B cell (primary cell): ENCODE measurements around the gene ELMO1. TPM values are rescaled to one million over a fixed set of nuclear protein-coding genes. Genes with fewer than 3 reads are reported as not detected.

ENCODE experiments used
- ATAC-seq: fragments of 200-7000 bp; cut with Tn5 transposase; one replicate; pipeline ENCODE4 v1.10.0; 2021; ENCODE audit warnings: low read depth, mild to moderate bottlenecking, moderate number of reproducible peaks, moderate library complexity
- CTCF ChIA-PET: fragments of 350-600 bp; sonication (Branson Sonifier 250); formaldehyde crosslinking; loops from one replicate; lab custom pipeline; 2021; ENCODE audit warnings: antibody characterized with exemption, inconsistent platforms; lab: Charles Lee
- POLR2A ChIA-PET: fragments of 350-600 bp; sonication (Branson Sonifier 250); formaldehyde crosslinking; loops from one replicate; lab custom pipeline; 2021; ENCODE audit warnings: antibody characterized with exemption; lab: Charles Lee
- DNase-seq: peaks from one replicate; pipeline ENCODE4 v3.0.0; 2013
- H2AFZ ChIP-seq: 2 replicates; pipeline ENCODE4 v1.6.1; 2012; ENCODE audit warnings: mild to moderate bottlenecking, low read depth, low read length; ENCODE audit not compliant: insufficient read depth, poor library complexity, severe bottlenecking
- H3K27ac ChIP-seq, 2 donors: 1 replicate in 1 of 2; 2 replicates in 1 of 2; pipeline ENCODE4 v1.5.1; 2012 to 2013; ENCODE audit warnings: low read length in 2 of 2, mild to moderate bottlenecking in 2 of 2, moderate library complexity in 1 of 2
- H3K27me3 ChIP-seq, 4 experiments: fragments of 200-600 bp in 1 of 4; sonication (generic) in 1 of 4; replicated peaks in 1 of 4; 1 replicate in 2 of 4; 2 replicates in 2 of 4; pipeline versions ENCODE4 v1.6.1 to v1.7.0; 2013 to 2016; ENCODE audit warnings: low read length in 3 of 4, mild to moderate bottlenecking in 2 of 4, mixed read lengths in 1 of 4, moderate library complexity in 1 of 4; ENCODE audit not compliant: insufficient read depth in 4 of 4, control insufficient read depth in 3 of 4; ENCODE audit errors: control extremely low read depth in 1 of 4
- H3K36me3 ChIP-seq, 2 experiments: replicated peaks in 1 of 2; 1 replicate in 1 of 2; 2 replicates in 1 of 2; pipeline versions ENCODE4 v1.6.1 to v1.7.1; 2013; ENCODE audit warnings: low read length in 1 of 2; ENCODE audit not compliant: insufficient read depth in 2 of 2, control insufficient read depth in 1 of 2; ENCODE audit errors: control extremely low read depth in 1 of 2, extremely low read depth in 1 of 2
- H3K4me1 ChIP-seq, 2 donors: fragments of 200-600 bp in 1 of 2; sonication (generic) in 1 of 2; 1 replicate in 1 of 2; 2 replicates in 1 of 2; pipeline versions ENCODE4 v1.5.1 to v1.6.1; 2013 to 2017; ENCODE audit warnings: low read length in 2 of 2; ENCODE audit not compliant: control insufficient read depth in 2 of 2, insufficient read depth in 2 of 2
- H3K4me2 ChIP-seq: replicated peaks from 2 replicates; pipeline ENCODE3; 2012; ENCODE audit warnings: mild to moderate bottlenecking, low read depth, low read length; ENCODE audit not compliant: poor library complexity, severe bottlenecking
- H3K4me3 ChIP-seq, 5 experiments: fragments of 200-600 bp in 1 of 5; sonication (generic) in 1 of 5; 1 replicate in 3 of 5; 2 replicates in 2 of 5; pipeline versions ENCODE4 v1.5.1 to v1.7.0; 2011 to 2016; ENCODE audit warnings: low read length in 4 of 5, mild to moderate bottlenecking in 4 of 5, low read depth in 2 of 5, control low read depth in 1 of 5, moderate library complexity in 1 of 5; ENCODE audit not compliant: insufficient read depth in 1 of 5; ENCODE audit errors: control extremely low read depth in 1 of 5, extremely low read depth in 1 of 5
- H3K79me2 ChIP-seq: fragments of 200-600 bp; sonication (generic); one replicate; pipeline ENCODE4 v1.6.0; 2016; ENCODE audit warnings: low read length; ENCODE audit not compliant: control insufficient read depth, insufficient read depth
- H3K9ac ChIP-seq: fragments of 200-600 bp; sonication (generic); 2 replicates; pipeline ENCODE4 v1.6.1; 2017; ENCODE audit warnings: mild to moderate bottlenecking, low read length, moderate library complexity
- H3K9me3 ChIP-seq, 3 donors: one replicate each; pipeline versions ENCODE4 v1.6.1 to v1.7.1; 2013; ENCODE audit warnings: low read length in 2 of 3; ENCODE audit not compliant: control insufficient read depth in 2 of 3, insufficient read depth in 1 of 3; ENCODE audit errors: control extremely low read depth in 1 of 3
- H4K20me1 ChIP-seq: 2 replicates; pipeline ENCODE4 v1.6.0; 2012; ENCODE audit warnings: mild to moderate bottlenecking, low read length; ENCODE audit not compliant: insufficient read depth, control insufficient read depth, poor library complexity, severe bottlenecking
- H3K27ac Mint-ChIP-seq: one replicate; pipeline ENCODE4 v1.8.0; 2021; ENCODE audit warnings: mixed read lengths
- H3K27me3 Mint-ChIP-seq: one replicate; pipeline ENCODE4 v1.8.0; 2021; ENCODE audit warnings: mixed read lengths
- H3K4me1 Mint-ChIP-seq: one replicate; pipeline ENCODE4 v1.8.0; 2021; ENCODE audit warnings: mixed read lengths
- H3K4me3 Mint-ChIP-seq: one replicate; pipeline ENCODE4 v1.8.0; 2021; ENCODE audit warnings: mixed read lengths
- H3K9me3 Mint-ChIP-seq: one replicate; pipeline ENCODE4 v1.8.0; 2022; ENCODE audit warnings: mixed read lengths; ENCODE audit not compliant: insufficient read depth
- EZH2 ChIP-seq: IDR thresholded peaks from 2 replicates; pipeline ENCODE4 v1.6.1; 2012; ENCODE audit warnings: borderline replicate concordance, low read depth, mild to moderate bottlenecking, moderate library complexity, low read length; ENCODE audit not compliant: insufficient read depth, poor library complexity, severe bottlenecking
- WGBS: methylation state at CpG from one replicate; pipeline ENCODE4 v1.1.5; 2013; ENCODE audit warnings: missing lambda C conversion rate; ENCODE audit not compliant: insufficient coverage; 5-methylcytosine and 5-hydroxymethylcytosine counted together
- intact Hi-C: fragments of 100-400 bp; cut with micrococcal nuclease; formaldehyde crosslinking; loops from one replicate; pipeline ENCODE4 v1.10.0; 2022
- polyA plus RNA-seq: library from polyadenylated mRNA; depleted of rRNA; stranded (reverse); fragments of >200 nt; gene quantifications from 2 replicates; pipeline ENCODE4 v1.2.3, GENCODE V29; 2012
- total RNA-seq, 2 donors: library from RNA; stranded (reverse); fragments of 120-200 nt in 1 of 2; gene quantifications; 1 replicate in 1 of 2; 2 replicates in 1 of 2; pipeline versions ENCODE4 v1.2.3 to v1.2.4, GENCODE V29; 2013 to 2022
- TF ChIP-seq, protein P1 (sequence below): fragments of 200-600 bp; IDR thresholded peaks from one replicate; pipeline ENCODE4 v1.8.0; 2022; ENCODE audit warnings: antibody characterized with exemption, mild to moderate bottlenecking

Gene ELMO1
- total and polyA plus RNA-seq, 2 donors (not counting 1 experiment from before 2014, with no cell fraction given), result 44.7 to 177 TPM

DNA sequence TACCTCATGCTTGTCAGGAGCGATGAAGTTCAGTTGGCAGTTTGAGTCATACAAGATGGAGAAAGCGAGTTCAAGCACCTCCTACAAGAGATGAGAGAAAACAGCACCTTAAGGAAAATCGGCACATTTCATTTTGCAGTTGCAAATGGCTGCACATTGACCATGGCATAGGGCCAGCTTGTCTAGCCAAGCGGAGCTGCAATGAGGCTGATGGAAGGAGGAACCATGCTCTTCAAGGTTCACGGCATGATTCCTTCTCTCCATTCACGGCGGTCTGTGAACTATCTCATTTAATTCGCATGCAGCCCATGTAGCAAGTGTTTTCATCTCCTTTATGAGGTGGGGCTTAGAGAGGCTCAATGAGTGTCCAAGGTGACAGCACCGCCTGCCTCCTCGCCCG, 587.0 kb downstream of the ELMO1 start:
- TF ChIP-seq, protein P1, sequence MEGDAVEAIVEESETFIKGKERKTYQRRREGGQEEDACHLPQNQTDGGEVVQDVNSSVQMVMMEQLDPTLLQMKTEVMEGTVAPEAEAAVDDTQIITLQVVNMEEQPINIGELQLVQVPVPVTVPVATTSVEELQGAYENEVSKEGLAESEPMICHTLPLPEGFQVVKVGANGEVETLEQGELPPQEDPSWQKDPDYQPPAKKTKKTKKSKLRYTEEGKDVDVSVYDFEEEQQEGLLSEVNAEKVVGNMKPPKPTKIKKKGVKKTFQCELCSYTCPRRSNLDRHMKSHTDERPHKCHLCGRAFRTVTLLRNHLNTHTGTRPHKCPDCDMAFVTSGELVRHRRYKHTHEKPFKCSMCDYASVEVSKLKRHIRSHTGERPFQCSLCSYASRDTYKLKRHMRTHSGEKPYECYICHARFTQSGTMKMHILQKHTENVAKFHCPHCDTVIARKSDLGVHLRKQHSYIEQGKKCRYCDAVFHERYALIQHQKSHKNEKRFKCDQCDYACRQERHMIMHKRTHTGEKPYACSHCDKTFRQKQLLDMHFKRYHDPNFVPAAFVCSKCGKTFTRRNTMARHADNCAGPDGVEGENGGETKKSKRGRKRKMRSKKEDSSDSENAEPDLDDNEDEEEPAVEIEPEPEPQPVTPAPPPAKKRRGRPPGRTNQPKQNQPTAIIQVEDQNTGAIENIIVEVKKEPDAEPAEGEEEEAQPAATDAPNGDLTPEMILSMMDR, result no peak
- no peak for TF ChIP-seq EZH2
- H3K27me3 Mint-ChIP-seq, result no peaks in the 10 kb centered on the region
- H3K4me1 ChIP-seq, result no peaks in the 10 kb centered on the region
- H3K4me3 ChIP-seq, result no peak overlapping the region
- 98% methylated on average over 8 of the region's 11 CpGs for WGBS
- H3K27ac Mint-ChIP-seq, result no peak overlapping the region
- peaks cover 0 to 84% of the 10 kb centered on the region in 2 experiments for H3K36me3 ChIP-seq
- H3K79me2 ChIP-seq, result no peaks in the 10 kb centered on the region
- ATAC-seq (no peak), DNase-seq (no peak)
- H3K4me3 Mint-ChIP-seq, result no peak overlapping the region
- CTCF ChIA-PET, result no interaction called here
- no peak overlapping the region for H3K9ac ChIP-seq
- no peaks in the 10 kb centered on the region for H3K27me3 ChIP-seq
- H3K27ac ChIP-seq, result no peak overlapping the region
- H3K9me3 ChIP-seq, result no peaks in the 10 kb centered on the region
- H4K20me1 ChIP-seq, result no peaks in the 10 kb centered on the region
- intact Hi-C loops, result no loop called here
- no peak overlapping the region for H2AFZ ChIP-seq
- no peak overlapping the region for H3K4me2 ChIP-seq
- POLR2A ChIA-PET, result no interaction called here
- no peaks in the 10 kb centered on the region for H3K9me3 Mint-ChIP-seq
- no peaks in the 10 kb centered on the region for H3K4me1 Mint-ChIP-seq

GRCh38 chr7:36860681-36861080, 588.0 kb downstream of the ELMO1 start:
- DNase-seq, result no peak
- Histone ChIP-seq H3K27ac (no peak overlapping the region), H3K4me3 (no peak overlapping the region), H3K9ac (no peak overlapping the region), H4K20me1 (no peaks in the 10 kb centered on the region), H3K27me3 (no peaks in the 10 kb centered on the region), H3K9me3 (no peaks in the 10 kb centered on the region), H3K4me1 (no peaks in the 10 kb centered on the region), H3K36me3 (peaks cover 0 to 84% of the 10 kb centered on the region in 2 experiments), H3K79me2 (no peaks in the 10 kb centered on the region), H3K4me2 (no peak overlapping the region), H2AFZ (no peak overlapping the region)
- Mint-ChIP-seq H3K9me3 (no peaks in the 10 kb centered on the region), H3K4me1 (no peaks in the 10 kb centered on the region), H3K27me3 (no peaks in the 10 kb centered on the region), H3K27ac (no peak overlapping the region), H3K4me3 (no peak overlapping the region)
- intact Hi-C loops, result no loop called here
- POLR2A ChIA-PET, result no interaction called here
- TF ChIP-seq EZH2, result no peak
- TF ChIP-seq, protein P1, result no peak
- CTCF ChIA-PET, result no interaction called here
- ATAC-seq, result no peak
- WGBS, result no CpG with 5 or more reads among the region's 2 CpGs
